Lower leg skin (tissue), 3 donors: ENCODE results near the gene PRLR.

ENCODE experiments used
- POLR2A ChIP-seq, 2 donors: fragments of 450-650 bp; IDR thresholded peaks; one replicate each; pipeline ENCODE4 v1.6.1; 2016 to 2017; ENCODE audit warnings: antibody characterized with exemption in 2 of 2, mild to moderate bottlenecking in 1 of 2, moderate library complexity in 1 of 2
- TF ChIP-seq, protein P1 (sequence below), 3 donors: fragments of 450-650 bp; IDR thresholded peaks; one replicate each; pipeline ENCODE4 v1.5.1; 2016; ENCODE audit warnings: antibody characterized with exemption in 3 of 3, mild to moderate bottlenecking in 3 of 3, moderate library complexity in 2 of 3

GRCh38 chr5:35001842-35002241, 228.4 kb downstream of the PRLR start:
- no peak for TF ChIP-seq POLR2A (IDR thresholded peaks at IDR 0.05)
- TF ChIP-seq, protein P1, sequence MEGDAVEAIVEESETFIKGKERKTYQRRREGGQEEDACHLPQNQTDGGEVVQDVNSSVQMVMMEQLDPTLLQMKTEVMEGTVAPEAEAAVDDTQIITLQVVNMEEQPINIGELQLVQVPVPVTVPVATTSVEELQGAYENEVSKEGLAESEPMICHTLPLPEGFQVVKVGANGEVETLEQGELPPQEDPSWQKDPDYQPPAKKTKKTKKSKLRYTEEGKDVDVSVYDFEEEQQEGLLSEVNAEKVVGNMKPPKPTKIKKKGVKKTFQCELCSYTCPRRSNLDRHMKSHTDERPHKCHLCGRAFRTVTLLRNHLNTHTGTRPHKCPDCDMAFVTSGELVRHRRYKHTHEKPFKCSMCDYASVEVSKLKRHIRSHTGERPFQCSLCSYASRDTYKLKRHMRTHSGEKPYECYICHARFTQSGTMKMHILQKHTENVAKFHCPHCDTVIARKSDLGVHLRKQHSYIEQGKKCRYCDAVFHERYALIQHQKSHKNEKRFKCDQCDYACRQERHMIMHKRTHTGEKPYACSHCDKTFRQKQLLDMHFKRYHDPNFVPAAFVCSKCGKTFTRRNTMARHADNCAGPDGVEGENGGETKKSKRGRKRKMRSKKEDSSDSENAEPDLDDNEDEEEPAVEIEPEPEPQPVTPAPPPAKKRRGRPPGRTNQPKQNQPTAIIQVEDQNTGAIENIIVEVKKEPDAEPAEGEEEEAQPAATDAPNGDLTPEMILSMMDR (IDR thresholded peaks at IDR 0.05): no peak
